HEK293 (cell line): Measurements from ENCODE around the gene LRP6.
"Not testable (repeated sequence)": the region's sequence is repeated elsewhere in the genome, so short reads cannot be mapped to it uniquely, and the experiment has no call there.

Experiments used
- CTCF ChIA-PET: fragments of 350-600 bp; formaldehyde crosslinking; extraction: SDS; loops from one replicate; lab custom pipeline; 2021; ENCODE audit warnings: antibody characterized with exemption; lab: Yijun Ruan, JAX
- POLR2A ChIA-PET: fragments of 300-600 bp; formaldehyde crosslinking; extraction: SDS; loops from one replicate; lab custom pipeline; 2020; ENCODE audit warnings: antibody characterized with exemption, inconsistent platforms; lab: Yijun Ruan, JAX
- H3K27ac ChIP-seq: fragments of 200-500 bp; sonication (Bioruptor generic); 2 replicates; pipeline ENCODE4 v1.5.1; 2014; ENCODE audit warnings: low read depth, low read length, control low read depth, inconsistent platforms; ENCODE audit errors: extremely low read depth
- H3K36me3 ChIP-seq, 2 experiments: fragments of 200-500 bp in 1 of 2; sonication (Bioruptor generic) in 1 of 2; 1 replicate in 1 of 2; 2 replicates in 1 of 2; pipeline ENCODE4 v1.5.1; 2014 to 2017; ENCODE audit warnings: inconsistent platforms in 2 of 2, low read length in 2 of 2; ENCODE audit not compliant: control insufficient read depth in 2 of 2, insufficient read depth in 1 of 2
- H3K4me1 ChIP-seq: fragments of 200-500 bp; sonication (Bioruptor generic); 2 replicates; pipeline ENCODE4 v1.5.1; 2014; ENCODE audit warnings: mild to moderate bottlenecking, low read length, inconsistent platforms; ENCODE audit not compliant: control insufficient read depth, insufficient read depth
- H3K4me3 ChIP-seq: 2 replicates; pipeline ENCODE4 v1.5.1; 2011; ENCODE audit warnings: low read depth, mild to moderate bottlenecking, control low read depth, low read length, moderate library complexity
- H3K9me3 ChIP-seq: fragments of 200-500 bp; sonication (Bioruptor generic); 2 replicates; pipeline ENCODE4 v1.5.1; 2014; ENCODE audit warnings: low read depth, low read length, inconsistent platforms; ENCODE audit not compliant: control insufficient read depth, insufficient read depth
- IKZF3 ChIP-seq: fragments of 450-650 bp; IDR thresholded peaks from 2 replicates; pipeline ENCODE4 v1.5.0; 2018; ENCODE audit warnings: missing biosample characterization, mild to moderate bottlenecking, missing genetic modification characterization, moderate library complexity
- KLF10 ChIP-seq: fragments of 450-650 bp; IDR thresholded peaks from 2 replicates; pipeline ENCODE4 v1.5.1; 2018; ENCODE audit warnings: missing biosample characterization, mild to moderate bottlenecking, missing genetic modification characterization
- SALL2 ChIP-seq: fragments of 450-650 bp; formaldehyde crosslinking; IDR thresholded peaks from 2 replicates; pipeline ENCODE4 v1.5.0; 2017; ENCODE audit warnings: missing biosample characterization, mild to moderate bottlenecking, missing genetic modification characterization, borderline replicate concordance
- SCRT1 ChIP-seq: fragments of 450-650 bp; formaldehyde crosslinking; IDR thresholded peaks from 2 replicates; pipeline ENCODE4 v1.5.1; 2016; ENCODE audit warnings: missing biosample characterization, missing genetic modification characterization, borderline replicate concordance
- YY1 ChIP-seq: fragments of 450-650 bp; formaldehyde crosslinking; IDR thresholded peaks from 2 replicates; pipeline ENCODE4 v1.5.1; 2018; ENCODE audit warnings: missing biosample characterization, missing genetic modification characterization
- ZNF202 ChIP-seq: fragments of 450-650 bp; formaldehyde crosslinking; IDR thresholded peaks from 2 replicates; pipeline ENCODE4 v1.5.1; 2016; ENCODE audit warnings: missing biosample characterization, missing genetic modification characterization, borderline replicate concordance
- ZNF664 ChIP-seq: fragments of 450-650 bp; formaldehyde crosslinking; IDR thresholded peaks from 2 replicates; pipeline ENCODE4 v1.5.1; 2016; ENCODE audit warnings: missing biosample characterization, missing genetic modification characterization
- ZSCAN30 ChIP-seq: fragments of 450-650 bp; IDR thresholded peaks from 2 replicates; pipeline ENCODE4 v1.5.1; 2018; ENCODE audit warnings: missing biosample characterization, mild to moderate bottlenecking, missing genetic modification characterization, moderate library complexity
- TF ChIP-seq, protein P1 (sequence below): fragments of 450-650 bp; formaldehyde crosslinking; IDR thresholded peaks from 2 replicates; pipeline ENCODE4 v1.5.1; 2017; ENCODE audit warnings: missing biosample characterization, missing genetic modification characterization
- TF ChIP-seq, protein P2 (sequence below): fragments of 450-650 bp; formaldehyde crosslinking; IDR thresholded peaks from 2 replicates; pipeline ENCODE4 v1.5.1; 2016; ENCODE audit warnings: missing biosample characterization, missing genetic modification characterization
- TF ChIP-seq, protein P3 (sequence below): fragments of 450-650 bp; formaldehyde crosslinking; IDR thresholded peaks from 2 replicates; pipeline ENCODE4 v1.5.1; 2016; ENCODE audit warnings: missing biosample characterization, missing genetic modification characterization
- TF ChIP-seq, protein P4 (sequence below): fragments of 450-650 bp; formaldehyde crosslinking; conservative IDR thresholded peaks from 2 replicates; pipeline ENCODE4 v1.5.1; 2016; ENCODE audit warnings: low read depth, missing biosample characterization, missing genetic modification characterization

LRP6 gene

DNA sequence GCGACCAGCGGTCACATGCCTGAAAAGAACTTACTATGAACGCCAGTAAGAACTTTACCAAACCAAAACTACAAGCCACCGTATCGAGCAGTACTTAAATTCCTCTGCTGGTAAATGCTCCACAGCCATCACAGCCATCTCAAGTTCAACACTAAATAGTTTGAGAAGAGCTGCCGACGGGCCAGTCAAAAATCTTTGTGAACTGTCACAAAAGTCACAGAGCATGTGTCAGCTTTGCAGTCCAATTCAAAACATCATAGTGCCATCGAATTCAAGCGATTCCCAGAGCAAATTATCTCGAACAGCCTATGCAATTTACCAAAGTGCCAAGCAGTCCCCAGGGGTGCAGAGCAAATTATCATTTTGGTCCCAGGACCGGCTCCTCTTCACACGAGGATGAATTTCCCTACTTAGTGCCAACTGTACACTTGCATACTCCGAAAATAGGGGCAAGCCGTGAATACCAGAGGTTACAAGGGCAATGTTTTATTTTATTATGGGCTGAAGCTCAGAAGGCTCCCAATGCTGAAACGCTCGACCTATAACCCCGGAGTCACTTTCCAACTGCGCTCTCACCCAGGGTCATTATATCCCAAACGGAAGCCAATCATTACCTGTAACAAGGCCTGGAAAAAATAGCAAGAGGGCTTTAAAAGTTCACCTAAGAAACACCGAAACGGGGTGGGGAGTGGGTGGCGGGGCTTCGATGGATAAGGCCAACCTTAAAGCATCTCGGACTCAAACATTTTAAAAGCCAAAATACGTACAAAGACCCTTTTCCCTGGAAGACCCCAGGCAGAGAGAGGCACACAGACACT lies 1.1 kb downstream of the LRP6 start (continued):
- peak; percentile 7; the same call in 1 of the 2 replicates for TF ChIP-seq IKZF3 (tag by site-specific recombination)

DNA sequence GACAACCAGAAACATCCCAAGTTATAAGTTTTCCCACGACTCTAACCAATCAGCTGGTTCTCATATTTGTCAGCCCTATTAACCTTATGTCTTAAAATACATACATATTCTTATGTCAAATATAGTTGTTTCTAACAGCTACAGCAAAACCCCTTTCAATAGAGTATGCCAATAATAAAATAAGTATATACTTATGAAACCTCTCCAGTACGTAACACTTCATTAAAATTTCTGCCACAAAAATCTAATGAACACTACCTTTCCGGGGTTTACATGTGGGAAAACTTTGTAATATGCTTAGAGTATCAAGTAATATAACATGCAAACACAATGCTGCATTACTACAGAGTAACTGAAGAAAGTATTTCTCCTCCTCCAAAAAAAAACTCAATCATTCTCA lies 1.8 kb downstream of the LRP6 start:
- POLR2A ChIA-PET, result interaction anchor here (1.4 kb wide), 1 partner anchor 92 kb away, joined by 4 read pairs; the partner anchor contains the start of gene BORCS5
- CTCF ChIA-PET, result interaction anchor here (0.5 to 2.2 kb wide), 5 partner anchors 63 to 232 kb away, joined by 3 to 12 read pairs (median 3); no protein-coding TSS in a partner anchor
- Histone ChIP-seq H3K9me3 (no peaks in the 10 kb centered on the region), H3K27ac (no peak overlapping the region), H3K4me3 (peak overlapping the region; percentile 98), H3K36me3 (no peaks in the 10 kb centered on the region), H3K4me1 (no peaks in the 10 kb centered on the region; the same call in 1 of the 2 replicates)
- TF ChIP-seq SALL2 (tag by site-specific recombination), result no peak
- peak; percentile 97 for TF ChIP-seq ZNF664 (tag by site-specific recombination)

DNA sequence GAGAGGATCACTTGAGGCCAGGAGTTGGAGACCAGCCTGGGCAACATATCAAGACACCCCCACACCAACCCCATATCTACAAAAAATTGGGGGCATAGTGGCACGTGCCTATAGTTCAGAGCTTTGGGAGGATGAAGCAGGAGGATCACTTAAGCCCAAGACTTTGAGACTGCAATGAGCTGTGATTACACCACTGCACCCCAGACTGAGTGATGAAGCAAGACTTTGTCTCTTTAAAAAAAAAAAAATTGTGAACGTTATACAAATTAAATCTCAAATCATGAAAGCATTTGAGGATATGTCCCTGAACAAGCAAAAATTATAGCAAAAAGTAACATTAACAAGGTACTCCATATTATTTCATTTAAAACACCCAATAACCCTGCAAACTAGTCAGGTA lies 2.9 kb downstream of the LRP6 start:
- POLR2A ChIA-PET, result interaction anchor here (0.7 to 1.4 kb wide), 2 partner anchors 16 to 93 kb away, joined by 3 to 4 read pairs; partner anchors contain the start of gene BORCS5
- Histone ChIP-seq H3K9me3 (no peaks in the 10 kb centered on the region), H3K27ac (no peak overlapping the region), H3K4me3 (no peak overlapping the region), H3K36me3 (no peaks in the 10 kb centered on the region; a peak in 1 of 3 replicates), H3K4me1 (no peaks in the 10 kb centered on the region; the same call in 1 of the 2 replicates)
- CTCF ChIA-PET, result interaction anchor here (0.7 kb wide), 1 partner anchor 145 kb away, joined by 4 read pairs; no protein-coding TSS in a partner anchor
- 0 out of 2 replicates have a peak, but pooled peaks have one; percentile 25 for TF ChIP-seq SCRT1 (tag by site-specific recombination)
- TF ChIP-seq KLF10 (tag by site-specific recombination), result no peak

DNA sequence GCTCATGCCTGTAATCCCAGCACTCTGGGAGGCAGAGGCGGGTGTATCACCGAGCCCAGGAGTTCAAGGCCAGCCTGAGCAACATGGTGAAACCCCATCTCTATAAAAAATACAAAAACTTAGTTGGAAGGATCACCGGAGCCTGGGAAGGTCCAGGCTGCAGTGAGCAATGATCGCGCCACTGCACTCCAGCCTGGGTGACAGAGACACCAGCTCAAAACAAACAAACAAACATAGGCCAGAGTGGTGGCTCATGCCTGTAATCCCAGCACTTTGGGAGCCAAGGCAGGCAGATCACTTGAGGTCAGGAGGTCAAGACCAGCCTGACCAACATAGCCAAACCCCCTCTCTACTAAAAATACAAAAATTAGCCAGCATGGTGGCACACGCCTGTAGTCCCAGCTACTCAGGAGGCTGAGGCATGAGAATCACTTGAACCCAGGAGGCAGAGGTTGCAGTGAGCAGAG lies 10.5 kb downstream of the LRP6 start:
- H3K4me3 ChIP-seq, H3K9me3 ChIP-seq, H3K36me3 ChIP-seq, H3K27ac ChIP-seq, CTCF ChIA-PET, H3K4me1 ChIP-seq: not testable (repeated sequence)
- TF ChIP-seq, protein P1, sequence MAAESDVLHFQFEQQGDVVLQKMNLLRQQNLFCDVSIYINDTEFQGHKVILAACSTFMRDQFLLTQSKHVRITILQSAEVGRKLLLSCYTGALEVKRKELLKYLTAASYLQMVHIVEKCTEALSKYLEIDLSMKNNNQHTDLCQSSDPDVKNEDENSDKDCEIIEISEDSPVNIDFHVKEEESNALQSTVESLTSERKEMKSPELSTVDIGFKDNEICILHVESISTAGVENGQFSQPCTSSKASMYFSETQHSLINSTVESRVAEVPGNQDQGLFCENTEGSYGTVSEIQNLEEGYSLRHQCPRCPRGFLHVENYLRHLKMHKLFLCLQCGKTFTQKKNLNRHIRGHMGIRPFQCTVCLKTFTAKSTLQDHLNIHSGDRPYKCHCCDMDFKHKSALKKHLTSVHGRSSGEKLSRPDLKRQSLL (tag by site-specific recombination), result peak; percentile 26; the same call in 1 of the 2 replicates
- POLR2A ChIA-PET, result interaction anchor here (1.3 kb wide), 1 partner anchor 10 kb away, joined by 7 read pairs; the partner anchor contains the start of gene LRP6

DNA sequence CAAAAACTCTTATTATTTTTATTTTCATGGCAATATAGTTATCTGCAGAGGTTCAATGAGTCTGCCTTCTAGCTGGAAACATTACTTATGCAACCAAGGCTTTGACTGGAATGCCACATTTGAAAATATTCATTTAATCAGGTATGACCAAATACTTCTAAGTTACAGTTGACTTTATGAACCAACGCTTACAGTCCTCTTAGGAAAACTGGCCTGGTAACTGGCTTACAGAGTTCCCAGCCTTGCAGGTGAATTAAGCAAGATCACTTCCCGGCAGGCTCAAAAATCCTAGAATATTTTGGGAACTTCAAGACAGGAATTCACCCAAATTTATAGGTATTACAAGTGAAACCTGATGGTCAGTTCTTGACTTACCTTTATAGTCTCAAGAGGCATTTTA lies 12.3 kb downstream of the LRP6 start:
- Histone ChIP-seq H3K27ac (no peak overlapping the region), H3K4me3 (no peak overlapping the region), H3K9me3 (no peaks in the 10 kb centered on the region; the same call in 1 of the 2 replicates), H3K4me1 (peaks cover 4% of the 10 kb centered on the region; the same call in 1 of the 2 replicates), H3K36me3 (no peaks in the 10 kb centered on the region; a peak in 1 of 3 replicates)
- ChIA-PET POLR2A (interaction anchor here (1.5 kb wide), 1 partner anchor 12 kb away, joined by 5 read pairs; the partner anchor contains the start of gene LRP6), CTCF (no interaction called here)
- TF ChIP-seq YY1 (tag by site-specific recombination) (no peak), ZNF202 (tag by site-specific recombination) (no peak), ZSCAN30 (tag by site-specific recombination) (no peak)
- TF ChIP-seq, protein P2, sequence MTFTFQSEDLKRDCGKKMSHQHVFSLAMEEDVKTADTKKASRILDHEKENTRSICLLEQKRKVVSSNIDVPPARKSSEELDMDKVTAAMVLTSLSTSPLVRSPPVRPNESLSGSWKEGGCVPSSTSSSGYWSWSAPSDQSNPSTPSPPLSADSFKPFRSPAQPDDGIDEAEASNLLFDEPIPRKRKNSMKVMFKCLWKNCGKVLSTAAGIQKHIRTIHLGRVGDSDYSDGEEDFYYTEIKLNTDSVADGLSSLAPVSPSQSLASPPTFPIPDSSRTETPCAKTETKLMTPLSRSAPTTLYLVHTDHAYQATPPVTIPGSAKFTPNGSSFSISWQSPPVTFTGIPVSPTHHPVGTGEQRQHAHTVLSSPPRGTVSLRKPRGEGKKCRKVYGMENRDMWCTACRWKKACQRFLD (tag by site-specific recombination), result no peak
- TF ChIP-seq, protein P3, sequence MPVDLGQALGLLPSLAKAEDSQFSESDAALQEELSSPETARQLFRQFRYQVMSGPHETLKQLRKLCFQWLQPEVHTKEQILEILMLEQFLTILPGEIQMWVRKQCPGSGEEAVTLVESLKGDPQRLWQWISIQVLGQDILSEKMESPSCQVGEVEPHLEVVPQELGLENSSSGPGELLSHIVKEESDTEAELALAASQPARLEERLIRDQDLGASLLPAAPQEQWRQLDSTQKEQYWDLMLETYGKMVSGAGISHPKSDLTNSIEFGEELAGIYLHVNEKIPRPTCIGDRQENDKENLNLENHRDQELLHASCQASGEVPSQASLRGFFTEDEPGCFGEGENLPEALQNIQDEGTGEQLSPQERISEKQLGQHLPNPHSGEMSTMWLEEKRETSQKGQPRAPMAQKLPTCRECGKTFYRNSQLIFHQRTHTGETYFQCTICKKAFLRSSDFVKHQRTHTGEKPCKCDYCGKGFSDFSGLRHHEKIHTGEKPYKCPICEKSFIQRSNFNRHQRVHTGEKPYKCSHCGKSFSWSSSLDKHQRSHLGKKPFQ (tag by site-specific recombination), result no peak
- TF ChIP-seq, protein P4, sequence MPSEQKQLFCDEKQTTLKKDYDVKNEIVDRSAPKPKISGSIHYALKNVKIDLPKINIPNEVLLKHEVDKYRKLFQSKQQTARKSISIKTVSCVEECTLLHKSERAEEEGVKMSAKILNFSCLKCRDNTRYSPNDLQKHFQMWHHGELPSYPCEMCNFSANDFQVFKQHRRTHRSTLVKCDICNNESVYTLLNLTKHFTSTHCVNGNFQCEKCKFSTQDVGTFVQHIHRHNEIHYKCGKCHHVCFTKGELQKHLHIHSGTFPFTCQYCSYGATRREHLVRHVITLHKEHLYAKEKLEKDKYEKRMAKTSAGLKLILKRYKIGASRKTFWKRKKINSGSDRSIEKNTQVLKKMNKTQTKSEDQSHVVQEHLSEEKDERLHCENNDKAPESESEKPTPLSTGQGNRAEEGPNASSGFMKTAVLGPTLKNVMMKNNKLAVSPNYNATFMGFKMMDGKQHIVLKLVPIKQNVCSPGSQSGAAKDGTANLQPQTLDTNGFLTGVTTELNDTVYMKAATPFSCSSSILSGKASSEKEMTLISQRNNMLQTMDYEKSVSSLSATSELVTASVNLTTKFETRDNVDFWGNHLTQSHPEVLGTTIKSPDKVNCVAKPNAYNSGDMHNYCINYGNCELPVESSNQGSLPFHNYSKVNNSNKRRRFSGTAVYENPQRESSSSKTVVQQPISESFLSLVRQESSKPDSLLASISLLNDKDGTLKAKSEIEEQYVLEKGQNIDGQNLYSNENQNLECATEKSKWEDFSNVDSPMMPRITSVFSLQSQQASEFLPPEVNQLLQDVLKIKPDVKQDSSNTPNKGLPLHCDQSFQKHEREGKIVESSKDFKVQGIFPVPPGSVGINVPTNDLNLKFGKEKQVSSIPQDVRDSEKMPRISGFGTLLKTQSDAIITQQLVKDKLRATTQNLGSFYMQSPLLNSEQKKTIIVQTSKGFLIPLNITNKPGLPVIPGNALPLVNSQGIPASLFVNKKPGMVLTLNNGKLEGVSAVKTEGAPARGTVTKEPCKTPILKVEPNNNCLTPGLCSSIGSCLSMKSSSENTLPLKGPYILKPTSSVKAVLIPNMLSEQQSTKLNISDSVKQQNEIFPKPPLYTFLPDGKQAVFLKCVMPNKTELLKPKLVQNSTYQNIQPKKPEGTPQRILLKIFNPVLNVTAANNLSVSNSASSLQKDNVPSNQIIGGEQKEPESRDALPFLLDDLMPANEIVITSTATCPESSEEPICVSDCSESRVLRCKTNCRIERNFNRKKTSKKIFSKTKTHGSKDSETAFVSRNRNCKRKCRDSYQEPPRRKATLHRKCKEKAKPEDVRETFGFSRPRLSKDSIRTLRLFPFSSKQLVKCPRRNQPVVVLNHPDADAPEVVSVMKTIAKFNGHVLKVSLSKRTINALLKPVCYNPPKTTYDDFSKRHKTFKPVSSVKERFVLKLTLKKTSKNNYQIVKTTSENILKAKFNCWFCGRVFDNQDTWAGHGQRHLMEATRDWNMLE (tag by site-specific recombination), result no peak
